GM21447 (cell line): ENCODE results near the gene ETV4.

Source experiments
- ATAC-seq: cut with Tn5 transposase; IDR thresholded peaks from one replicate; pipeline ENCODE4 v1.9.1; 2021; ENCODE audit not compliant: unreplicated experiment

Gene ETV4

DNA sequence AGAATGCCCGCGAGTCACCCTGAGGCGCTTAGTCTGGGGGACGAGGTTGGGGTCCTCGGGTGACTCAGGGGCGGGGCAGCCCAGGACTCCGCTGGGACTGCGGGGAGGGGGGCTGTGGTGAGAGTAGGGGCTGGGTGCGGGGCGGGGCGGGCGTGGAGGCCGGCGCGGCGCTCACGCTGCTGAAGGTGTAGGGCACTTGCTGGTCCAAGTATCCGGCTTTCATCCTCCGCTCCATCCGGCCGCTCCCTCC lies 832 bp downstream of the ETV4 start:
- no peak for ATAC-seq

DNA sequence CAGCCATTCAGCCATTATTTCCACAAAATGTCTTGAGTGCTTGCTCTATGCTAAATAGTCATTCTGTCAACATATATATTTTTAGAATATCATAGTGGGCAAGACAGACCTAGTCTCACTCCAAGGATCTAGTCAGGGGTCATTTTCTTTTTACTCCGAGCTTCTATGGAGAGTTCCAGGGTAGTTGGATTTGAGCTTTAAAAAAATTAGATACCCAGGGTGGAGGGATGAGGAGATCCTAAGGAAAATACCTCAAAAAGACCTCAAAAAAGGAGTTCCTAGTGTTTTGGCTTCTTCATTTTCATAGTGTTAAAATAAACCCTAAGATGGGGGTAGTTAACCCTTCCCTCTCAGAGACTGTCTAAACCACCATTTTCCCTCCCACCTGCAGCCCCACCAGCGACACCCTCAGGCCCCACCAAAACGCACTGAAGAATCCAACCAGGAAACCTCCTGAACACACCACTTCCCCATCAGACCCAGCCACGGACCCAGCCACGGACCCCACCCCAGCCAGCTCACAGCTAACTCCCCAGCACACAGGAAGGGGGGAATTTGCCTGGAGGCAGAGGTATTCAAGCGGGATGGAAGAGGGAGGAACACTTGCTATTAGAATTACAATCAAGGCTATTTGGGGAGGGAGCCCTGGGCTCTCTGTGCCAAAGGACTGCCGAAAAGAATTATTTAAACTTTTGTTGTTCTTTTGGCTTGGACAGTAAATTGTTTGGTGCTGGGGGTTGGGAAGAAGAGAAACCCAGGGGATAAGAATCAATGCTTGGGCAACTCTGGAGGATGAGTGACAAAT lies 2.2 kb downstream of the ETV4 start:
- no peak for ATAC-seq

DNA sequence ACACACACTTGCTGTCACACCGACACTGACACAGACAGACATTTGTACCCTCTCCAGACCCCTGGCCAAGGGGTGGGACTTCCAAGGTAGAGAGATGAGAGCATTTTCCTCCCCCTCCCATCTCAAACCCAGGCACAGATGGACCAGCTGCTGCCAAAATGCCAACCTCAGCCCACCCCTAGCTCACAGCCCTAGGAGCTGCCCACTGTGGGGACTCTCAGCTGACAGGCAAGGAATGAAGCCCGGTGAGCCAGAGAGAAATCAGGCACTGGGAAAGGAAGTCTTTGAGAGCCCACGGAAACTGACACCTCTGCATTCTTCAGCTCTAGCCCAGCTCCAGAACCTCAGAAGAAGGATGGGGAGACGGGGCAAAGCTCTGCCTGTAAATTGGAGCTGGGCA lies 2.8 kb downstream of the ETV4 start:
- ATAC-seq, result no peak

DNA sequence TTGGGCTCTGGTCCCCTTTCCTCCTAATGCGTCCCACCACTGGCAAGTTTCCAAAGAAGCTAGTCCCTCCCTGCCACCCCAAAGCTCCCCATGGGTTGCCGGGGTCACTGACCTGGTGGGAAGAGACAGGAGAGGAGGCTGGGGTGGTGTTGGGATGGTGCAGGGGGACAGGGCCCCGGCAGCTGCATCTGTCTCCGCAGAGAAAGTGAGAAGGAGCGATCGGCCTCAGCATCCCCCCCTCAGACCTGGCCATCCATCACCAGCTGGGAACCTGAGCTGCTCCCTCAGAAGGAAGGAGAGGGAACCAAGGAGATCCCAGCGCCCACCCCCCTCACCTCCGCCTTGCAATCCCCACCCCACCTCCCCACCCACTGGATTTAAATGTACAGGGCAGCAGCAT lies 3.3 kb downstream of the ETV4 start:
- no peak for ATAC-seq

GRCh38 chr17:43540821-43541674 lies 5.1 kb downstream of the ETV4 start:
- no peak for ATAC-seq

DNA sequence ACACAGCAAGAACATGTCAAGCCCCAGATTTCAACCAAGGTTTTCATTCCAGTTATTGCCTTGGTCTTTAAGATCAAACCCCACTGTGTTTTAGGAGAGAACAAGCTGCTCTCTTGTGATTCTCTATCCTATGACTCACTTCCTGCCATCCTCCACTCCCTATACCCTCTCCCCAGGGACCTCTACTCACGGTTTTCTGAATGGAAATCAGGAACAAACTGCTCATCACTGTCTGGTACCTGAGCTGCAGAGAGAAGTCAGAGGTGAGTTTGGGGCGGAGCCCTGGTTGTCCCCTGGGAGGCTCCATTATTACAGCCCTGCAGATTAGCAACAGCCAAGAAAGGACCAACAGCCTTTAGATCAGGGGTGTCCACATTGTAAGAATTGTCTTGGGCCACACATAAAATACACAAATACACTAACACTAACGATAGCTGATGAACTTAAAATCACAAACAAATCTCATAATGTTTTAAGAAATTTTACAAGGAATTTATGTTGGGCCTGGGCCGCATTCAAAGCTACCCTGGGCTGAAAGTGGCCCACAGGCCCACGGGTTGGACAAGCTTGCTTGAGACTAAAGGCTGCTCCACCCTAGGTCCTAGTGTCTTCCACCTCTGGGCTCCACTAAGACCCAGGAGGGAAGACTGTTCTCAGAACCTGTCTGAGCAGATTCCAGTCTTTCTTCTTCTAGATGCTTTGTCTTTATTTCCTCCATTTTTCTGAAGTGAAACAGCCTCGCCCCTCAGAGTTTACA lies 9.7 kb downstream of the ETV4 start:
- no peak for ATAC-seq

DNA sequence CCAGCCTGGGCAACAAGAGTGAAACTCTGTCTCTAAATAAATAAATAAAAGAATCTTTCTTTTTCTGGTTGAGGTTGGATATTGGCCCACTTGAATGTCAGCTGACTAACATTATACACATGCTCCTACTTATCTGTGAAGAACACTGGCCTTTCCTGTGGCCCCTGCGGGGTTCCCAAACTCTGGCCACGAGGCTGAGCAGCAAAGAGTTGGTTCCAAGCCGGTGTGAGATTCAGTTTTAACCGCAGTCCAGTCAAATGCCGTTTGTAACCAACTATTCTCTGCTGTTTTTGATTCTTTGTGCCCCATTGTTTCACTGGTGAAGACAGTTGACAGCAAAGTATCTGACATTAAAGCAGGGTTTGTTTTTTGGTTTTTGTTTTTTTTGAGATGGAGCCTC lies 11.2 kb downstream of the ETV4 start:
- ATAC-seq, result no peak

GRCh38 chr17:43533699-43534098 lies 12.4 kb downstream of the ETV4 start:
- no peak for ATAC-seq

DNA sequence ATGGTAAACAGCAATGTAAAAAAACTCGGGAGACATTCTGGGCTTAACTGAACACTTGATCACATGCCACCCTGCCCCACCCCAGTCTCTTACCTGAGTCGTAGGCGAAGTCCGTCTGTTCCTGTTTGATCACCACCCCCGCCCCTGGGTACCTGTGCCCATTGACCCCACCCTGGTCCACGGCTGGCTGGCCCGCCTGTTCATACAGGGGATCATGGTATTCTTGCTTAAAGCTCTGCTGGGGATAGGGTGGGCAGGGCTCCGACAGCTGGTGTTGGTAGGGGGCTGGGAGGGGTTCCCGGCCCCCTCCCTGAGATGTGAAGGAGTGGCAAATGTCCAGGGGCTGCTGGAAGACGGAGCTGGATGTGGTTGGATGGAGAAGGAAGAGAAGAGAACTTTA lies 13.6 kb downstream of the ETV4 start:
- ATAC-seq, result no peak

GRCh38 chr17:43531955-43532354 lies 14.2 kb downstream of the ETV4 start:
- no peak for ATAC-seq

DNA sequence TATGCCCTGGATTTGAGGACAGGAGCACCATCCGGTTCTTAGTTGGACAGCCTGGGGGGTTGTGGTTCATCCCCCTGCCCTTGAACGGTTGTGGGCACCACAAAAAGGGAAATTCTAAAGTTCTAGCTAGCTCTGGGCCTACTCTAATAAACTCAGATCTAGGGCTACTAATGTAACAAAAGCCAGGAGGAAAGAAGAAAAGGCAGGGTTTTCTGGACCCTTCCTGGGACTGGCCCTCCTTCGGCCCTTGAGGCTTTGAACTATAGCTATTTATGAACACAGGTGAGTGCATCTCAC lies 15.1 kb downstream of the ETV4 start:
- no peak for ATAC-seq

DNA sequence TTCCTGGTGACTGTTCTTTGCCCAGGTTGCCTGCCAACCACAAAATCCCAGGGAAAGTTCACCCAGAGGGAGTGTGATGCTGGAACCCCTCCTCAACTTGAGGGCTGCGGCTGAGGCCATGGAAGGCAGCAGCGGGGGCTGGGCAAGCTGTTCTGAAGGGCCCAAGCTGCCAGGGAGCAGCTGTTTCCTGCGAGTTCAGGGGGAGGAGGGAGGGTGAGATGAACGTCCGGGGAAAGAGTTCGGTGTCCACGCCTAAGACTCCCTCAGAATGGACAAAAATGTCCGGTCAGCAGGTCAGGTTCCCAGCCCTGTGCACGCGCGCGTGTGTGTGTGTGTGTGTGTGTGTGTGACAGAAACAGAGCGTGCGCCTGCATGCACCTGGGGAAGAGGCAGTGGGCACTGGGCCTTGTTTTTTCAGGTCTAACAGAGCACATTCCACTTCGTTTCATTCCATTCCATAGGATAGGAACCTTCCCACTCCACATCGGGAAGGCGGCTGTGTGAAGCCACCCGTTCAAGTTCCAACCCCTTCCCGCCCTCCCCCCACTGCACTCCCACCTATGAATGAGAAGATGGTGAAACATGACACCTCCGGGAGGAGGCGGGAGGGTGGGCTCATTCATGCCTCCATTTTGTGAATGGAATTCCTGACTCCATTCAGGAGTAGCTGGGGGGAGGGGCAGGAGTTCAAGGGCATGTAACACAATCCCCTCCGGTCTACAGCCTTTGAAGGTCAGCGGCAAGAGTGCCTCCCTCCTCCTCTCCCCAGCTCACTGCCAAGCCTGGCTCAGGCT lies 15.7 kb downstream of the ETV4 start:
- no peak for ATAC-seq

- ATAC-seq, result no peak
Measured at GRCh38 chr17:43529947-43530287, 16.2 kb downstream of the ETV4 start.

GRCh38 chr17:43528988-43529814 lies 16.9 kb downstream of the ETV4 start:
- no peak for ATAC-seq

DNA sequence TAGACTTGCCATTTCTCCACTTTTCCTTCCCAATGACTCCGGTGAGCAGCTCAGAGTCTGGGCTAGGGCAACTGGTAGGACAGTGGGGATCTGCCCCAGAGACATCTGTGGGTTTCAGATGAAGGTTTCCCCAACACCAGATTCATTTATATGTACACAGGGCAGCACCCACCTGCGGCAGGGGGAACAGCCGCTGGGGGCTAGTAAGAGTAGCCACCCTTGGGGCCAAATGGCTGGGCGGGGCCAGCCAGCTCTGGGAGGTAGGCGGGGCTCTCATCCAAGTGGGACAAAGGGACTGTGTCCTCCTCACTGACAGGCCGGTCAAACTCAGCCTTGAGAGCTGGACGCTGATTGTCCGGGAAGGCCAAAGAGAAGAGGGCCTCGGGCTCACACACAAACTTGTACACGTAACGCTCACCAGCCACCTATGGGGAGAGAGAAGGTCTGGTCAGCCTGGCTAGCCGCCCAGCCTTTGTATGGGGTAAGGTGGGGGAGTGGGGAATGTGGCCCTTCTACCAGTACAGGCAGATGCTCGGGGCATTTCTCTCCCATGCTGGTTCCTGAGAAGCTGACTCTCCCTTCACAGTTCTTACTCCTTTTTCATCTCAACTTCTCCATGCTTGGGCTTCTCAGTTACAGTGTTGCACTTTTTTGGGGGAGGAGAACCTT lies 17.7 kb downstream of the ETV4 start:
- ATAC-seq, result no peak

DNA sequence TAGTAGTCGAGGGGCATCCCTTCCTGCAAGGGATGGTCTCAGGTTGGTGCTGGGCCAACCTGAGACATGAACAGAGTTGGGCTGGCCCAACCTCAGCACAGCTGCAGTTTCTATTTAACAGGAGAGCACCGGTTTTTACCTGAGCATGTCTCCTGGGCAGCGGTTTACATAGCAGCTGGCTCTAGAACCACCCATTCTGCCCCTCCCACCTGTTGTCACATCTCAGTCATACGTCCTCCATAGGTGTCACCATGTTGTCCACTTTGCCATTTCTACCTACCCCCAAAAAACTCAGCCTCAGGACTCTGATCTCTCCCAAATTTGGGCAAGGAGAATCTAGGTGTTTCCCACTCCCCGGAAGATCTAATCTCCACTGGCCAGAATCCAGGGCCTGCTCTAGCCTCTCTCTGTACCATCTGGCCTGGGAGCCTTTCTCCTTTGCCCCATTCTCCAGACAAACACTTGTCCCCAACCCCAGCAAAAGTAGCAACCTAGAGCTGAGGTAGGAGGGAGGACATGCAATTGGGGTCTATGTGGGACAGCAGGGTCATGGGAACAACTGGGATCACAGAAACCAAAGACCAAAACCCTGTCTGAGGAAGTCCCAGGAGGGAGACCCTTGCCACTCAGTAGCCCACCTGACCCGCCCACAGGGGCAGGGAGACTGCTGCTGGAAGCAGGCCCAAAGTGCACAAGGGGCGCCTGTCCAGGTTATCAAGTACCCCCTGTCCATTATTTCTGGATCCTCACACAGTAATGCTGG lies 19.1 kb downstream of the ETV4 start:
- ATAC-seq, result no peak

DNA sequence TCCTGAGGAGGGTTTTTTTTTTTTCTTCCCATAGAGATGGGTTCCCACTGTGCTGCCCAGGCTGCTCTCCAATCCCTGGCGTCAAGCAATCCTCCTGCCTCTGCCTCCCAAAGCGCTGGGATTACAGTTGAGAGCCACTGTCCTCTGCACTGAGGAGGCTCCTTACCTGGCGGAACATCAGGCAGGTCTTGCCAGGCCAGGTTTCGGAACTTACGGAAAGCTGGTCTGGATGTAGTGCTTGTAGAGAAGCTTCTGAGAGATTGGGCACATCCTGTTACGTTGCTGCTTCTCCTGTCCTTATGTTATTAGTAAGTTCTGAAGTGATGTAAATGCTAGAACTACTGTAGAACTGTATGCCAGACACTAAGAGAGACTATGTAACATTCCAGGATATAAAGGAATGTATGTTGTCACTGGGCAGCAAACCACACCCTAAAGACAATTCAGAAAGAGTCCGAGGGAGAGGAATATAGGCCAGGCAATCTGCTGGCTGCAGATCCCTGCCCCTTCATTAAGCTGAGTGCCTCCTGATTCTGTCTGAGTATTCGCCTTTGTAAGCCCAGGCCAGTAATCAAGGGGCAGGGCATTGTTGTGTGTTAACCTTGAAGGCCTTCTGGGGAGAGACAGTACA lies 21.1 kb downstream of the ETV4 start:
- no peak for ATAC-seq

DNA sequence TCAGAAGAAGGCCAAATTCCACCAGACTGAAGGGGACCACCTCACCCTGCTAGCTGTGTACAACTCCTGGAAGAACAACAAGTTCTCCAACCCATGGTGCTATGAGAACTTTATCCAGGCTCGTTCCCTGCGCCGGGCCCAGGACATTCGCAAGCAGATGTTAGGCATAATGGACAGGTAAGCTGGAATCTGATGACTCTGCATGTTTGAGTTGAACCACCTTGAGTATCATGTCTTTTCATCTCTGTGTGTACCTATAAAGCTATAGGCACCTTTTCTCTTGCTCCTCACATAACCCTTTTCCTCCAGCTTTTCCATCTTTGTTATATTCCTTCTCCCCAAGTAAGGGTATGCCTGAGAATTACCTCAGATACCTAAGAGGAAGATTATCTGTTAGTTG lies 24.8 kb downstream of the ETV4 start:
- no peak for ATAC-seq
